Kidney tubule cell (primary cell): Measurements from ENCODE around the gene MAP3K2.

Experiments
- DNase-seq: peaks from one replicate; pipeline ENCODE4 v3.0.0-alpha.2; 2018; ENCODE audit warnings: low spot score

MAP3K2 gene

GRCh38 chr2:127347734-127348392 is 39.9 kb downstream of the MAP3K2 start:
- DNase-seq = no peak

GRCh38 chr2:127347015-127347414 is 40.8 kb downstream of the MAP3K2 start:
- peak; percentile 13 for DNase-seq

- DNase-seq = no peak
Observed at GRCh38 chr2:127343277-127343676, 44.5 kb downstream of the MAP3K2 start.

GRCh38 chr2:127342101-127342500 is 45.7 kb downstream of the MAP3K2 start:
- DNase-seq = no peak

GRCh38 chr2:127332335-127332734 is 55.4 kb downstream of the MAP3K2 start:
- DNase-seq = no peak

- DNase-seq = no peak
Observed at GRCh38 chr2:127330753-127331152, 57.0 kb downstream of the MAP3K2 start.

GRCh38 chr2:127326289-127326945 is 61.4 kb downstream of the MAP3K2 start:
- peak; percentile 19 for DNase-seq

- peak; percentile 48 for DNase-seq
Observed at GRCh38 chr2:127324635-127325034, 63.1 kb downstream of the MAP3K2 start.

GRCh38 chr2:127321303-127321702 is 66.5 kb downstream of the MAP3K2 start:
- no peak for DNase-seq

GRCh38 chr2:127320586-127321275 is 67.0 kb downstream of the MAP3K2 start:
- DNase-seq = no peak

- peak; percentile 17 for DNase-seq
Observed at GRCh38 chr2:127320067-127320466, 67.7 kb downstream of the MAP3K2 start.

GRCh38 chr2:127314193-127314988 is 73.4 kb downstream of the MAP3K2 start:
- no peak for DNase-seq

- DNase-seq = no peak
Observed at GRCh38 chr2:127313406-127313805, 74.4 kb downstream of the MAP3K2 start.

GRCh38 chr2:127310980-127311379 is 76.8 kb downstream of the MAP3K2 start:
- DNase-seq = no peak

GRCh38 chr2:127309468-127309867 is 78.3 kb downstream of the MAP3K2 start:
- DNase-seq = no peak

GRCh38 chr2:127308586-127309138 is 79.1 kb downstream of the MAP3K2 start:
- DNase-seq = no peak

- DNase-seq = no peak
Observed at GRCh38 chr2:127305990-127306585, 81.7 kb downstream of the MAP3K2 start.

- no peak for DNase-seq
Observed at GRCh38 chr2:127302168-127302567, 85.6 kb downstream of the MAP3K2 start.

GRCh38 chr2:127293748-127294562 is 93.8 kb downstream of the MAP3K2 start, which contains the start of gene ERCC3:
TSS of gene ERCC3 (minus strand) at chr2:127294144. CDS start at chr2:127294081, 63 bp downstream.
- peak; percentile 85 for DNase-seq

GRCh38 chr2:127293386-127293747 is 94.4 kb downstream of the MAP3K2 start:
- DNase-seq = peak; percentile 28

- DNase-seq = no peak
Observed at GRCh38 chr2:127288274-127288673, 99.5 kb downstream of the MAP3K2 start.
